Measurements from ENCODE around the gene PDXP. TPM values are rescaled to one million over a fixed set of nuclear protein-coding genes. Genes with fewer than 3 reads are reported as not detected.

PDXP gene
- total RNA-seq, 1 donor from 2014 or later, result 88.1 TPM

- Mint-ChIP-seq H3K9me3 (ENCODE audit: unreplicated experiment) (peaks cover 2% of the 10 kb centered on the region), H3K4me3 (ENCODE audit: unreplicated experiment) (no peak overlapping the region), H3K36me3 (ENCODE audit: unreplicated experiment) (no peaks in the 10 kb centered on the region), H3K27ac (ENCODE audit: unreplicated experiment) (no peak overlapping the region), H3K27me3 (ENCODE audit: unreplicated experiment) (peaks cover 2% of the 10 kb centered on the region), H3K4me1 (ENCODE audit: low read depth, unreplicated experiment) (peaks cover 7% of the 10 kb centered on the region)
- DNase-seq, result no peak
- TF ChIP-seq CTCF (IDR thresholded peaks at IDR 0.05; ENCODE audit: partially characterized antibody, unreplicated experiment), result no peak
Measured at GRCh38 chr22:37625737-37626136, 32.8 kb upstream of the PDXP start.

- Mint-ChIP-seq H3K4me1 (ENCODE audit: low read depth, unreplicated experiment) (peaks cover 7% of the 10 kb centered on the region), H3K9me3 (ENCODE audit: unreplicated experiment) (peaks cover 2% of the 10 kb centered on the region), H3K4me3 (ENCODE audit: unreplicated experiment) (no peak overlapping the region), H3K27me3 (ENCODE audit: unreplicated experiment) (peaks cover 2% of the 10 kb centered on the region), H3K36me3 (ENCODE audit: unreplicated experiment) (no peaks in the 10 kb centered on the region), H3K27ac (ENCODE audit: unreplicated experiment) (no peak overlapping the region)
- no peak for DNase-seq
- TF ChIP-seq CTCF (IDR thresholded peaks at IDR 0.05; ENCODE audit: partially characterized antibody, unreplicated experiment), result no peak
Measured at GRCh38 chr22:37626144-37626543, 32.4 kb upstream of the PDXP start.

GRCh38 chr22:37626556-37627075 is 31.9 kb upstream of the PDXP start:
- Mint-ChIP-seq H3K36me3 (ENCODE audit: unreplicated experiment) (no peaks in the 10 kb centered on the region), H3K4me1 (ENCODE audit: low read depth, unreplicated experiment) (peaks cover 7% of the 10 kb centered on the region), H3K27me3 (ENCODE audit: unreplicated experiment) (peaks cover 2% of the 10 kb centered on the region), H3K4me3 (ENCODE audit: unreplicated experiment) (no peak overlapping the region), H3K27ac (ENCODE audit: unreplicated experiment) (no peak overlapping the region), H3K9me3 (ENCODE audit: unreplicated experiment) (peaks cover 2% of the 10 kb centered on the region)
- no peak for DNase-seq
- no peak for TF ChIP-seq CTCF (IDR thresholded peaks at IDR 0.05; ENCODE audit: partially characterized antibody, unreplicated experiment)

- Mint-ChIP-seq H3K4me1 (ENCODE audit: low read depth, unreplicated experiment) (peaks cover 7% of the 10 kb centered on the region), H3K4me3 (ENCODE audit: unreplicated experiment) (no peak overlapping the region), H3K27ac (ENCODE audit: unreplicated experiment) (no peak overlapping the region), H3K9me3 (ENCODE audit: unreplicated experiment) (peaks cover 2% of the 10 kb centered on the region), H3K36me3 (ENCODE audit: unreplicated experiment) (no peaks in the 10 kb centered on the region), H3K27me3 (ENCODE audit: unreplicated experiment) (peaks cover 2% of the 10 kb centered on the region)
- no peak for TF ChIP-seq CTCF (IDR thresholded peaks at IDR 0.05; ENCODE audit: partially characterized antibody, unreplicated experiment)
- DNase-seq, result no peak
Measured at GRCh38 chr22:37627121-37627520, 31.4 kb upstream of the PDXP start.

- DNase-seq, result no peak
- Mint-ChIP-seq H3K36me3 (ENCODE audit: unreplicated experiment) (no peaks in the 10 kb centered on the region), H3K27ac (ENCODE audit: unreplicated experiment) (no peak overlapping the region), H3K27me3 (ENCODE audit: unreplicated experiment) (peaks cover 2% of the 10 kb centered on the region), H3K4me3 (ENCODE audit: unreplicated experiment) (no peak overlapping the region), H3K4me1 (ENCODE audit: low read depth, unreplicated experiment) (peaks cover 7% of the 10 kb centered on the region), H3K9me3 (ENCODE audit: unreplicated experiment) (peaks cover 2% of the 10 kb centered on the region)
- TF ChIP-seq CTCF (IDR thresholded peaks at IDR 0.05; ENCODE audit: partially characterized antibody, unreplicated experiment), result no peak
Measured at GRCh38 chr22:37627545-37627944, 31.0 kb upstream of the PDXP start.
